ENCODE measurements around the gene KCNAB1.
A peak's percentile ranks its signal among the peaks of the same experiment; 100 is the strongest.

GRCh38 chr3:156489462-156489911 lies 369.1 kb downstream of the KCNAB1 start:
- TF ChIP-seq FOS (IDR thresholded peaks at IDR 0.05; ENCODE audit: borderline replicate concordance, insufficient read depth, low read length) (peak; percentile 69), POLR2A (IDR thresholded peaks at IDR 0.05; ENCODE audit: low read depth, low read length) (no peak), EZH2 (IDR thresholded peaks at IDR 0.05; ENCODE audit: borderline replicate concordance, low read depth, low read length, severe bottlenecking) (no peak), CTCF (IDR thresholded peaks at IDR 0.05; ENCODE audit: extremely low read depth in 1 of 2, insufficient read depth in 1 of 2, low read depth in 1 of 2, low read length in 2 of 2) (no peak), POLR2AphosphoS5 (IDR thresholded peaks at IDR 0.05; ENCODE audit: insufficient read depth, low read depth, low read length) (no peak)

All from endothelial cell of umbilical vein (primary cell).